ENCODE measurements around the gene ZNF391. TPM values are rescaled to one million over a fixed set of nuclear protein-coding genes. Genes with fewer than 3 reads are reported as not detected.

ZNF391 gene
- total RNA-seq, 2 experiments from 2014 or later: 4.8 to 6.8 TPM

GRCh38 chr6:27451660-27452390, 63.3 kb downstream of the ZNF391 start:
- Mint-ChIP-seq H3K27me3 (no peaks in the 10 kb centered on the region), H3K9me3 (peaks cover 76% of the 10 kb centered on the region), H3K36me3 (peaks cover 95% of the 10 kb centered on the region), H3K4me3 (no peak overlapping the region), H3K27ac (no peak overlapping the region), H3K4me1 (no peaks in the 10 kb centered on the region)
- no peak for DNase-seq

- no peak overlapping the region for H3K4me3 Mint-ChIP-seq
- H3K36me3 Mint-ChIP-seq: peaks cover 96% of the 10 kb centered on the region
- no peak for DNase-seq
- H3K27ac Mint-ChIP-seq: no peak overlapping the region
- peaks cover 76% of the 10 kb centered on the region for H3K9me3 Mint-ChIP-seq
- H3K4me1 Mint-ChIP-seq: no peaks in the 10 kb centered on the region
- no peaks in the 10 kb centered on the region for H3K27me3 Mint-ChIP-seq
These were observed 63.9 kb downstream of the ZNF391 start for GRCh38 chr6:27452496-27452897.

Other genes with a start within 250 kb of the ZNF391 start
- under 1 TPM; 0.38 to 0.54 TPM for gene PRSS16, start 141.1 kb upstream of the ZNF391 start, total RNA-seq
- gene POM121L2, start 76.5 kb upstream of the ZNF391 start, total RNA-seq: not detected
- 1 to 10 TPM; 8.5 to 8.9 TPM for gene ZNF184, start 84.3 kb downstream of the ZNF391 start, total RNA-seq

All from activated naive CD8-positive, alpha-beta T cell treated with anti-CD3 and anti-CD28 coated beads for 36 hours (primary cell).